CD4-positive, alpha-beta T cell (primary cell): ENCODE results near the gene IGF2R. TPM values are rescaled to one million over a fixed set of nuclear protein-coding genes. Genes with fewer than 3 reads are reported as not detected.
"Not testable (repeated sequence)": the region's sequence is repeated elsewhere in the genome, so short reads cannot be mapped to it uniquely, and the experiment has no call there.

ENCODE experiments used
- ATAC-seq: fragments of 200-7000 bp; cut with Tn5 transposase; one replicate; pipeline ENCODE4 v1.10.0; 2022; ENCODE audit warnings: mild to moderate bottlenecking; ENCODE audit not compliant: poor library complexity
- CTCF ChIA-PET: fragments of 350-600 bp; sonication (Branson Sonifier 250); formaldehyde crosslinking; loops from one replicate; lab custom pipeline; 2021; ENCODE audit warnings: antibody characterized with exemption, inconsistent platforms; lab: Charles Lee
- POLR2A ChIA-PET: fragments of 350-600 bp; sonication (Branson Sonifier 250); formaldehyde crosslinking; loops from one replicate; lab custom pipeline; 2021; ENCODE audit warnings: antibody characterized with exemption, inconsistent platforms; lab: Charles Lee
- DNase-seq, 14 experiments: peaks; one replicate each; pipeline ENCODE4 v3.0.0-alpha.2; 2013 to 2020; ENCODE audit warnings: mixed read lengths in 2 of 14
- H3K27ac ChIP-seq, 2 donors: one replicate each; pipeline versions ENCODE4 v1.5.1 to v1.7.0; 2013; ENCODE audit warnings: low read length in 2 of 2, low read depth in 1 of 2, mild to moderate bottlenecking in 1 of 2
- H3K27me3 ChIP-seq, 2 experiments: 1 replicate in 1 of 2; 2 replicates in 1 of 2; pipeline versions ENCODE4 v1.6.1 to v1.7.0; 2013; ENCODE audit warnings: low read length in 2 of 2, control low read depth in 1 of 2, mild to moderate bottlenecking in 1 of 2, moderate library complexity in 1 of 2; ENCODE audit not compliant: insufficient read depth in 2 of 2, control insufficient read depth in 1 of 2
- H3K36me3 ChIP-seq: one replicate; pipeline ENCODE4 v1.6.1; 2013; ENCODE audit warnings: low read length, control low read depth; ENCODE audit not compliant: insufficient read depth
- H3K4me1 ChIP-seq: one replicate; pipeline ENCODE4 v1.6.1; 2013; ENCODE audit warnings: low read length, control low read depth; ENCODE audit not compliant: insufficient read depth
- H3K4me3 ChIP-seq: one replicate; pipeline ENCODE4 v1.5.1; 2013; ENCODE audit warnings: mild to moderate bottlenecking, low read length, moderate library complexity
- H3K9me3 ChIP-seq, 2 experiments: 1 replicate in 1 of 2; 2 replicates in 1 of 2; pipeline versions ENCODE4 v1.6.1 to v1.7.0; 2013; ENCODE audit warnings: low read length in 2 of 2, mild to moderate bottlenecking in 2 of 2, control low read depth in 1 of 2, moderate library complexity in 1 of 2; ENCODE audit not compliant: control insufficient read depth in 1 of 2, insufficient read depth in 1 of 2
- H3K27ac Mint-ChIP-seq: one replicate; pipeline ENCODE4 v1.8.0; 2020; ENCODE audit warnings: mixed read lengths
- H3K27me3 Mint-ChIP-seq: one replicate; pipeline ENCODE4 v1.8.0; 2021; ENCODE audit warnings: mixed read lengths
- H3K36me3 Mint-ChIP-seq: one replicate; pipeline ENCODE4 v1.8.0; 2021; ENCODE audit warnings: low read depth, mixed read lengths
- H3K4me1 Mint-ChIP-seq: one replicate; pipeline ENCODE4 v1.8.0; 2021; ENCODE audit warnings: low read depth, mixed read lengths
- H3K4me3 Mint-ChIP-seq: one replicate; pipeline ENCODE4 v1.8.0; 2020; ENCODE audit warnings: mild to moderate bottlenecking, mixed read lengths
- H3K9me3 Mint-ChIP-seq: one replicate; pipeline ENCODE4 v1.8.0; 2020; ENCODE audit warnings: mixed read lengths
- intact Hi-C, 2 experiments: fragments of 100-400 bp; cut with DNase I in 1 of 2; cut with micrococcal nuclease in 1 of 2; formaldehyde crosslinking; loops; one replicate each; pipeline versions ENCODE4 v1.15.1 to v1.9.0; 2023 to 2025; cut with DNase I, micrococcal nuclease
- total RNA-seq, 174 experiments: library from RNA in 2 of 174; stranded (reverse) in 2 of 174; gene quantifications; one replicate each; pipeline ENCODE4 v1.2.3 and lab custom pipeline; 2021 to 2026
- TF ChIP-seq, protein P1 (sequence below): fragments of 200-600 bp; IDR thresholded peaks from one replicate; pipeline ENCODE4 v1.8.0; 2022; ENCODE audit warnings: antibody characterized with exemption, mild to moderate bottlenecking

The IGF2R gene
- total RNA-seq, 2 experiments from 2014 or later = 43.8 to 46.7 TPM

DNA sequence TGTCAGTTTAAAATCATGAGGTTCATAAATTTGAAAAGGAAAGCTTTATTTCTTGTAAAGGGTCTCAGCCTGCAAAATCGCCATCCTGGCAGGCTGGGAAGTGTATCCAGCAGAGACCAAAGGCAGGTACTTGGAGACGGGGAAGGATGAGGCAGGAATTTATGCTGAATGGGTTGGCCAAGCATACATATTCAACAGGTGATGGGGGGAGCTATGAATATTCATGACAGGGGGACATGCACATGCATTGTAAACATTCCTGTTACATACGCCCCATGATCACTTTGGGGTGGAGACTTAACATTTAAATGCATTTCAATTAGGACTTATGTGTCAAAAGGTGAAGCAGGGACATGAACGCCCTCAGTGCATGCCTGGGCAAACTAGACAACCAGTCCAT lies 142.9 kb downstream of the IGF2R start:
- Mint-ChIP-seq H3K27ac (no peak overlapping the region), H3K27me3 (no peaks in the 10 kb centered on the region), H3K4me3 (no peak overlapping the region), H3K9me3 (no peaks in the 10 kb centered on the region), H3K36me3 (peaks cover 16% of the 10 kb centered on the region), H3K4me1 (peaks cover 10% of the 10 kb centered on the region)
- Histone ChIP-seq H3K27ac (no peak overlapping the region), H3K4me3 (no peak overlapping the region), H3K36me3 (no peaks in the 10 kb centered on the region), H3K4me1 (peaks cover 3% of the 10 kb centered on the region), H3K27me3 (no peaks in the 10 kb centered on the region), H3K9me3 (peaks cover 0 to 3% of the 10 kb centered on the region in 2 experiments)
- TF ChIP-seq, protein P1, sequence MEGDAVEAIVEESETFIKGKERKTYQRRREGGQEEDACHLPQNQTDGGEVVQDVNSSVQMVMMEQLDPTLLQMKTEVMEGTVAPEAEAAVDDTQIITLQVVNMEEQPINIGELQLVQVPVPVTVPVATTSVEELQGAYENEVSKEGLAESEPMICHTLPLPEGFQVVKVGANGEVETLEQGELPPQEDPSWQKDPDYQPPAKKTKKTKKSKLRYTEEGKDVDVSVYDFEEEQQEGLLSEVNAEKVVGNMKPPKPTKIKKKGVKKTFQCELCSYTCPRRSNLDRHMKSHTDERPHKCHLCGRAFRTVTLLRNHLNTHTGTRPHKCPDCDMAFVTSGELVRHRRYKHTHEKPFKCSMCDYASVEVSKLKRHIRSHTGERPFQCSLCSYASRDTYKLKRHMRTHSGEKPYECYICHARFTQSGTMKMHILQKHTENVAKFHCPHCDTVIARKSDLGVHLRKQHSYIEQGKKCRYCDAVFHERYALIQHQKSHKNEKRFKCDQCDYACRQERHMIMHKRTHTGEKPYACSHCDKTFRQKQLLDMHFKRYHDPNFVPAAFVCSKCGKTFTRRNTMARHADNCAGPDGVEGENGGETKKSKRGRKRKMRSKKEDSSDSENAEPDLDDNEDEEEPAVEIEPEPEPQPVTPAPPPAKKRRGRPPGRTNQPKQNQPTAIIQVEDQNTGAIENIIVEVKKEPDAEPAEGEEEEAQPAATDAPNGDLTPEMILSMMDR = no peak
- CTCF ChIA-PET = no interaction called here
- intact Hi-C loops = no loop called here
- ATAC-seq = no peak
- POLR2A ChIA-PET = no interaction called here
- no peak for DNase-seq

DNA sequence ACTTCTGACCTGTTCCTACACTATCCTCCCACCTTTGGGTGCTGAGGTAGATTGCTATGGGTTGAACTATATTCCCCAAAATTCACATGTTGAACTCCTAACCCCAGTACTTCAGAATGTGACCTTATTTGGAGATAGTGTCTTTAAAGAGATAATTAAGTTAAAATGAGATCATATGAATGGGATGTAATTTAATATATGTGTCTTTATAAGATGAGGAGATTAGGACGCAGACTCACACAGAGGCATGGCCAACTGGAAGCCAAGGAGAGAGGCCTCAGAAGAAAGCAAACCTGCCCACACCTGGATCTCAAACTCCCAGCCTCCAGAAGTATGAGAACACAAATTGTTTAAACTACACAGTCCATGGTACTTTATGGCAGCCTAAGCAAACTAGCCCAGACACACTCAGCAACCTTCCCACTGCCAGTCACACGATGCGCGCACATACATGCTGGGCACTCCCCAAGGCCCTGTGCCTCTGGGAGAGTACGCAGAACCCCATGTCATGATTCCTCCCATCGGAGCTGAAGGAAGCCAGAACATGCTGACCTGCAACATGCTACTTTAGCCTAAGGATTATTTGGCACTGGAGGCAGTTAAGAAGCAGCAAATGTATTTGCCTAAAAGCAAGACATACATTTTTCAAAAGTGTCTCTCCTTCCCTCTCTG lies 143.9 kb downstream of the IGF2R start:
- POLR2A ChIA-PET = no interaction called here
- DNase-seq (no peak), ATAC-seq (no peak)
- Mint-ChIP-seq H3K4me1 (peaks cover 10% of the 10 kb centered on the region), H3K27me3 (no peaks in the 10 kb centered on the region), H3K27ac (no peak overlapping the region), H3K9me3 (no peaks in the 10 kb centered on the region), H3K36me3 (peaks cover 13% of the 10 kb centered on the region), H3K4me3 (no peak overlapping the region)
- Histone ChIP-seq H3K4me3 (no peak overlapping the region), H3K27ac (no peak overlapping the region), H3K36me3 (no peaks in the 10 kb centered on the region), H3K27me3 (no peaks in the 10 kb centered on the region), H3K9me3 (peaks cover 0 to 11% of the 10 kb centered on the region in 2 experiments), H3K4me1 (peaks cover 3% of the 10 kb centered on the region)
- intact Hi-C loops = no loop called here
- TF ChIP-seq, protein P1 = no peak
- CTCF ChIA-PET = no interaction called here

DNA sequence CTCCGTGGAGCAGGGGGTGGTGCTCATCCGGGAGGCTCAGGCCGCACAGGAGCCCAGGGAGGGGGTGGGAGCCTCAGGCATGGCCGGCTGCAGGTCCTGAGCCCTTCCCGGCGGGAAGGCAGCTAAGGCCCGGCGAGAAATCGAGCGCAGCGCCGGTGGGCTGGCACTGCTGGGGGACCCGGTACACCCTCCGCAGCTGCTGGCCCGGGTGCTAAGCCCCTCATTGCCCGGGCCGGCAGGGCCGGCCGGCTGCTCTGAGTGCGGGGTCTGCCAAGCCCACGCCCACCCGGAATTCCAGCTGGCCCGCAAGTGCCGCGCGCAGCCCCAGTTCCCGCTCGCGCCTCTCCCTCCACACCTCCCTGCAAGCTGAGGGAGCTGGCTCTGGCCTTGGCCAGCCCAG lies 145.7 kb downstream of the IGF2R start:
- H3K4me3 Mint-ChIP-seq, H3K4me1 ChIP-seq, H3K4me3 ChIP-seq, H3K27ac ChIP-seq, CTCF ChIA-PET, DNase-seq, intact Hi-C loops, POLR2A ChIA-PET, ATAC-seq, H3K4me1 Mint-ChIP-seq, H3K9me3 Mint-ChIP-seq, H3K36me3 Mint-ChIP-seq, H3K27me3 Mint-ChIP-seq, H3K27ac Mint-ChIP-seq, H3K36me3 ChIP-seq, H3K27me3 ChIP-seq: not testable (repeated sequence)
- H3K9me3 ChIP-seq = peaks cover 0 to 17% of the 10 kb centered on the region in 2 experiments

DNA sequence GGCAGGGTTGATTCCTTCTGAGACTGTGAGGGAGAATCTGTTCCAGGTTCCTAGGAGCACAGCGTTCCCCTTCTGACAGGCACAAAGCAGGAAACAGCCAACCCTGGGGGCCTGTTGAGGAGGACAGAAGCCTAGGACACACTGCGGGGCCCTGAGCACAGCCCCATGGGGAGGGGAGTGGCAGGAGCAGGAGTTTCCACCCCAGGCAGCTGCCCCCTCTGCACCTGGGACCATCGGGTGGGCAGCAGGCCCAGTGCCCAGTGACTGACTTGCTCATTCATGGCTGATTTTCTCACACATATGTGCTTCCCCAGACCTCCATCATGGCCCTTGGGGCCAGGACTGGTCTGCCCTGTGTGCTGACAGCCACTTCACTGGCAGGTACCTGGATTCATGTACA lies 146.5 kb downstream of the IGF2R start:
- intact Hi-C loops = no loop called here
- TF ChIP-seq, protein P1 = no peak
- no peaks in the 10 kb centered on the region for H3K4me1 ChIP-seq
- ChIA-PET POLR2A (no interaction called here), CTCF (no interaction called here)
- no peaks in the 10 kb centered on the region for H3K36me3 ChIP-seq
- Mint-ChIP-seq H3K9me3 (no peaks in the 10 kb centered on the region), H3K4me1 (peaks cover 4% of the 10 kb centered on the region), H3K27me3 (no peaks in the 10 kb centered on the region), H3K4me3 (no peak overlapping the region), H3K27ac (no peak overlapping the region), H3K36me3 (no peaks in the 10 kb centered on the region)
- peaks cover 0 to 17% of the 10 kb centered on the region in 2 experiments for H3K9me3 ChIP-seq
- no peaks in the 10 kb centered on the region for H3K27me3 ChIP-seq
- H3K27ac ChIP-seq = no peak overlapping the region
- DNase-seq = no peak
- no peak for ATAC-seq
- no peak overlapping the region for H3K4me3 ChIP-seq
